ENCODE data around the gene MGME1. TPM values are rescaled to one million over a fixed set of nuclear protein-coding genes. Genes with fewer than 3 reads are reported as not detected.

The MGME1 gene
- total and polyA plus RNA-seq, 4 donors: 10.1 to 19.1 (median 11.5) TPM

GRCh38 chr20:17998446-17998845 is 29.6 kb downstream of the MGME1 start:
- 92 to 93% methylated on average over 5 of the region's 5 CpGs for WGBS, 2 donors
- Histone ChIP-seq H3K36me3 (ENCODE audit: control insufficient read depth in 4 of 4, insufficient read depth in 4 of 4, low read length in 4 of 4) (no peaks in the 10 kb centered on the region), H3K4me1 (ENCODE audit: control insufficient read depth in 5 of 5, insufficient read depth in 5 of 5, low read length in 5 of 5) (peaks cover 0 to 6% (median 0%) of the 10 kb centered on the region in 5 donors), H3K4me3 (no peak overlapping the region), H3K27me3 (ENCODE audit: control insufficient read depth in 3 of 3, insufficient read depth in 3 of 3, low read length in 2 of 3) (no peaks in the 10 kb centered on the region), H3K9me3 (ENCODE audit: control insufficient read depth in 4 of 4, insufficient read depth in 3 of 4, low read length in 3 of 4) (no peaks in the 10 kb centered on the region), H3K27ac (ENCODE audit: low read depth in 1 of 2, low read length in 1 of 2) (no peak overlapping the region), H3K9ac (ENCODE audit: insufficient read depth in 1 of 2, low read length in 2 of 2) (no peak overlapping the region)
- TF ChIP-seq CTCF (IDR thresholded peaks at IDR 0.05; ENCODE audit: control extremely low read depth, extremely low read depth): no peak
- DNase-seq (no peak), ATAC-seq (ENCODE audit: insufficient read depth, low FRiP score) (no peak)

DNA sequence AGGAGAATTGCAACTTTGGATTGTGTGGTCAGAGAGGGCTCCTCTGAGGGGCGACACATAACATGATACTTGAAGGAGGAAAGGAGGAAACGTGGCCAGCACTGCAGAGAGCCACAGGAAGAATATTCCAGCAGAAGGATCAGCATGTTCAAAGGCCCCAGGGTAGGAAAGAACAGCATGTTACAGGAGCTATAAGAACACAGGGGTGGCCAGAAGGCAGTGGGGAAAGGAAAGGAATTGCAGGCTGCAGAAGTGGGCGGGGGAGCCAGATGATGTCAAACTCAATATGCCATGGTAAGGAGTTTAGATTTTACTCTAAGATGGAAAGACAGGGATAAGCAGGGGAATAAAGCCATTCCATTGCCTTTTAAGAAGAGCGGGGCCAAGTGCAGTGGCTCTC is 30.7 kb downstream of the MGME1 start:
- H3K9me3 ChIP-seq (ENCODE audit: control insufficient read depth in 4 of 4, insufficient read depth in 3 of 4, low read length in 3 of 4): no peaks in the 10 kb centered on the region
- H3K4me3 ChIP-seq: no peak overlapping the region
- no peak for TF ChIP-seq CTCF (IDR thresholded peaks at IDR 0.05; ENCODE audit: control extremely low read depth, extremely low read depth)
- 84 to 90% methylated on average over 4 of the region's 4 CpGs for WGBS, 2 donors
- no peaks in the 10 kb centered on the region for H3K27me3 ChIP-seq (ENCODE audit: control insufficient read depth in 3 of 3, insufficient read depth in 3 of 3, low read length in 2 of 3)
- ATAC-seq (ENCODE audit: insufficient read depth, low FRiP score) (no peak), DNase-seq (no peak)
- H3K4me1 ChIP-seq (ENCODE audit: control insufficient read depth in 5 of 5, insufficient read depth in 5 of 5, low read length in 5 of 5): peaks cover 0 to 14% (median 0%) of the 10 kb centered on the region in 5 donors
- H3K27ac ChIP-seq (ENCODE audit: low read depth in 1 of 2, low read length in 1 of 2): no peak overlapping the region
- H3K36me3 ChIP-seq (ENCODE audit: control insufficient read depth in 4 of 4, insufficient read depth in 4 of 4, low read length in 4 of 4): no peaks in the 10 kb centered on the region
- H3K9ac ChIP-seq (ENCODE audit: insufficient read depth in 1 of 2, low read length in 2 of 2): no peak overlapping the region

GRCh38 chr20:18001131-18001921 is 32.5 kb downstream of the MGME1 start:
- Histone ChIP-seq H3K9ac (ENCODE audit: insufficient read depth in 1 of 2, low read length in 2 of 2) (no peak overlapping the region), H3K4me1 (ENCODE audit: control insufficient read depth in 5 of 5, insufficient read depth in 5 of 5, low read length in 5 of 5) (peaks cover 0 to 15% (median 7%) of the 10 kb centered on the region in 5 donors), H3K4me3 (no peak overlapping the region), H3K27me3 (ENCODE audit: control insufficient read depth in 3 of 3, insufficient read depth in 3 of 3, low read length in 2 of 3) (no peaks in the 10 kb centered on the region), H3K9me3 (ENCODE audit: control insufficient read depth in 4 of 4, insufficient read depth in 3 of 4, low read length in 3 of 4) (no peaks in the 10 kb centered on the region), H3K36me3 (ENCODE audit: control insufficient read depth in 4 of 4, insufficient read depth in 4 of 4, low read length in 4 of 4) (no peaks in the 10 kb centered on the region), H3K27ac (ENCODE audit: low read depth in 1 of 2, low read length in 1 of 2) (no peak overlapping the region)
- TF ChIP-seq CTCF (IDR thresholded peaks at IDR 0.05; ENCODE audit: control extremely low read depth, extremely low read depth): no peak
- no peak for DNase-seq
- ATAC-seq (ENCODE audit: insufficient read depth, low FRiP score): peak; percentile 59
- WGBS, 2 donors: 74 to 82% methylated on average over 10 of the region's 10 CpGs

All from lung (tissue), 12 donors.